ENCODE measurements around the gene GNAS-AS1.
A peak's percentile ranks its signal among the peaks of the same experiment; 100 is the strongest.

The GNAS-AS1 gene

DNA sequence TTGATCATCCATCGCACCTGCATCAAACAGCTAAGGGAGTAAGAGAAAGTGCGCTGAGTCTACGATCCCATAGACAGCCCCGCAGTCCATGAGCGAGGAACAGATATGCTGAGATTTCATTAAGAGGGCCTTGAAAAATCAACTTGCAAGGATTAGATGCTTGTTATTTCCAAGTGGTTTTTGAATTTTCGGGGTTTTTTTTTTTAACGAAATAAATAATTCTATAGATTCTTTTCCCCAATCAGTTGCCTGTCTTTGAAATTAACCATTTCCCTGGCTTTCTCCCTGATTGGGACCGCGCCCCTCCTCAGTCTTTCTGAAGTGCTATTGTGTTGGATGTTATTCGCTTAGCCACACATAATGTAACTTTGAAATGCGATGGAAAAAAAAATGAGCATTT, 48.6 kb downstream of the GNAS-AS1 start:
- DNase-seq, result no peak

DNA sequence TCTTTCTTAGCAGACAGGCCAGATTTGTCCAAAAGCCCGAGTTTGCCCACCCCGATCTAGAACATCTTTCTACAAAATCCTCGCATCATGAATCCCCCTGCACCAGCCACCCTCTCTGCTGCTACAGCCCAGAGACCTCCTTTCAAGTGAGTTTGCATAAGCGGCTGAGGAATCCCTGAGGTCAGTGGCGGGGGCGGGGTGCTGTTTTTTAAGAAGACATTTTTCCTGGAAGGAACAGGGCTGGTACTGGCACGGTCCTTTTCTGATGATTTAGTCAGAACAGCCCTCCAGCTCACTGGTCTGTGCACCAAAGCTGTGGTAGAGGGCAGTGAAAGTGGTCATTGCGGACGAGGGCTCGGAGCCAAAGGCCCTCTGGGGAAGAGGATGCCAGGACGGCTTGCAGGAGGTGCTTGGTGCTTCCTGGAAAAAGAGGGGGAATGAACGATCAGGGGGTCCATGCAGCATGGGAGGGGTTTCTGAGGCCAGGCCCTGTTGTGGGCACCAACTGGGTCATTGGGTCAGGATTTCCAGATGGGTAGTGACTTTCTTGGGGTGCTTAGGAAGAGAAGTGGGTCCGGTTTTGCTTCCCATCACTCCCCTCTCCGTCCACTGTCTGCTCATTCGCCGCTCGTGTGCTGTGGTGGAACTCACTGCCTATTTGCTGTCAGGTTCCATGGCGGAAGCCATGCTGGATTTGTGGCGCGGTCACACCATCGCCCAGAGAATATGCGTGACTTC, 50.4 kb downstream of the GNAS-AS1 start:
- no peak for DNase-seq

DNA sequence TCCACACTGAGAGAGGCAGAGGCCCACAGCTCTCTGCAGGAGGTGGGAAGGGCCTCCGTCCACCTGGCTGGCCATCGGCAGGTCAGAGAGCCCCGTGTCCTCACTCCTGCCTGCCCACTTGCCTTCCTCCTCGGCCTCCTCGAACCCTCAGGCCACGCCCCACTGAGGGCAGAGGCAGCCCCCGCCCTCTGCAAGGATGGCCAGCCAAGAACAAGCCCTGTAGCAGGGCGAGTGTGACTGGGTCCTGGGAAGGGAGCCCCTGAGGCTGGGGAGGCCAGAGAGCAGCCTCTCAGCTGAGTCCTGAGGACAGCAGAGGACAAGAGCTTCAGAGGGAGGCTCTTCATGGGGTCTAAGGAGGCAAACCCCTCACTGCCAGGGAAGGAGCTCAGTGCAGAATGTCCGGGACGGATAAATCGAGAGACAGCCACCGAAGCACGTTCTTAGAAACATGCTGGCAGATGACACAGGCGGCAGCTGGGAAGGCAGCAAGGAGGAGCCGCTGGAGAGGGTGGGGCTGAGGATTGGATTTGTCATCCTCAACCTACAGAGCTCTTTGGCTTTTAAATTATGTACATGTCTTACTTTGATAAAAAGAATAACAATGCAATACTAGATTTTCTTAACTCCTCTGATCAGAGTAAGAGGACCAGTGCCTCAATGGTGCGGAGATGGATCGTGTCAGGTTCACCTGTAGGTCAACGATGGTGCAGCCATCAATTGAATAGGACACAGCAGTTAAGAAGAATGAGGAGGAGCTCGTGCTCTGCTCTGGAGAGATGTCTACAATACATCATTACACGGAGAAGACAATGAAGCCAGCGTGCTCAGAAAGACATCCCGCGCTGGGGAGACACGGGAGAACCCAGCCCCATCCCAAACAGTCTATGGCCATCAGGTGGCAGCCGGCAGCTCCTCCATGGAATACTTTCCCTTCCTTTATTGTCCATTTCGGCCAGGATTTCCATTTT, 53.0 kb downstream of the GNAS-AS1 start:
- no peak for DNase-seq

DNA sequence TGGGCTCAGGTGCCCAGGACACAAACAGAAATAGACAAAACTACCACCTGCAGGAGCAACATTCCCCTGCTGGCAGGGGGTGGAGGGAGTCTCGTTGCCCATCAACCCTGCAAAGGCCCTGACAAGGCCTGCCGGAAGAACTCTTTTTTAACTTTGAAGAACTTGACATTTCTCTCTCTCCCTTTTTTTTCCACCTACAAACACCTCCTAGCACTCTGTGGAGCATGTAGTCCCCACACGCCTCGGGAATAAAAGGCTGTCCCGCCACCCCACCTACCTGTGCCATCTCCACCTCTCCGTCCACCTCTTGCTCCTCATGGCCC, 54.8 kb downstream of the GNAS-AS1 start:
- no peak for DNase-seq

- no peak for DNase-seq
Observed at GRCh38 chr20:58795181-58795922, 55.4 kb downstream of the GNAS-AS1 start.

DNA sequence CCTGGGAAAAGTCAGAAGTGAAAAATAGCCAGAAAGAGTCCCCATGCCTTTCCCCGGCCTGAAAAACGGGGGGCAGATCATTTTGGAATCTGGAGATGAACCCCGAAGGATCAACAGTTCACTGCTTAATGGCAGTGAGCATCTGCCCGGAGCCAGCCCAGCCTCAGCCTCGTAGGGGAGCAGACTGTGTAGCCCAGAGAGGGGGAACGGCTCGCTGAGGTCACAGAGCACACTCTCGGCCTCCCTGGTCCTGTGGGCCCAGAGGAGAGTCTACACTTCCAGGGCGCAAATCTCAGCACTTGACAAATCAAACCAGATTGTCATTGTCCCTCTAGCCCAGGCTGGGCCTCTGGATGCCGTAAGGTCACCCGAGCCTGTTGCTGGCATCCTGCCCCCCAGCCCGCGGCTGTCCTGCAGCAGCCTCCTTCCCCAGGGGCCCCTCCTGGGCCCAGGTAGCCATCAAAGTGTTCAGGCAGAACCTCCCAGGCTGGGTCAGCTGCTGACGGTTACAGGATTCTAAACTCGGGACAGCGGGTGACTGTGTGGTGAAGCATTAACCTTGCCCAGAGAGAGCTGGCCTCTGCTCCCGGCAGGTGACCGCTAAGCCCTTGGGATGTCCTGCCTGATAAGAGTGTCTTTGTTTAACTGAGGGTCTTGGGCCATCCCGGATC, 56.1 kb downstream of the GNAS-AS1 start:
- DNase-seq, result no peak

GRCh38 chr20:58793512-58794420, 56.9 kb downstream of the GNAS-AS1 start:
- DNase-seq, result no peak

- DNase-seq, result no peak
Observed at GRCh38 chr20:58792426-58792825, 58.3 kb downstream of the GNAS-AS1 start.

- DNase-seq, result no peak
Observed at GRCh38 chr20:58791286-58791685, 59.4 kb downstream of the GNAS-AS1 start.

- DNase-seq, result peak; percentile 34
Observed at GRCh38 chr20:58790454-58790853, 60.2 kb downstream of the GNAS-AS1 start.

DNA sequence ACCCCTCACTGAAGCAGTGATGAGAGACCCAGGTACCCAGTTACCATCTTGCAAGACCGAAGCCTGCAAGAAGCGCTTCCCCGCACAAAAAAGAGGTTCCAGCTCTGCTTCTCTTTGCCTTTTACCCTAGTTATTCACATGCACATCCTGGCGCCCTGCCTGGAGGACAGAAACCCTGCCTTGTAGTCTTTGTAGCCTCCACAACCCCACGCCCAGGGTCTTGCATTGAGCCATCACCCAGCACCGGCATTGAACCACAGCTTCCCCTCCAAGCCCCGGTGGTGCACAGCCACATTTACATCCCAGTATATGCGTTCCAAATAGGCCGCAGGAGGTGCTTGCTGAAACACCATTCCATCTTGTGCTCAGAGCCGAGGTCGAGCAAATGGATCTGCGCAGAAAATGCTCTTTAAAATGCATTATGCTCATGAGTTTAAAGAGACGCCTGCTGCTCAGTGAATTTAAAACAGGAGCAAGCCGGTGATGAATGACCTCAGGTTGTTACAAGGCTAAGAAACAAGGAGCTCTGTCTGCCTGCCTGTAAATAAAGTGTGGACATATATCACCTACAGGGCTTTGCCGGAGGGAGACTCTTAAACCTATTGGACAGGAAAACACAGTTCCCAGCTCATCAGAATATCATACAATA, 61.7 kb downstream of the GNAS-AS1 start:
- DNase-seq, result no peak

GRCh38 chr20:58787211-58788005, 63.3 kb downstream of the GNAS-AS1 start:
- DNase-seq, result no peak

GRCh38 chr20:58784321-58785074, 66.2 kb downstream of the GNAS-AS1 start:
- DNase-seq, result no peak

- no peak for DNase-seq
Observed at GRCh38 chr20:58783511-58784011, 67.1 kb downstream of the GNAS-AS1 start.

- no peak for DNase-seq
Observed at GRCh38 chr20:58781138-58781537, 69.6 kb downstream of the GNAS-AS1 start.

DNA sequence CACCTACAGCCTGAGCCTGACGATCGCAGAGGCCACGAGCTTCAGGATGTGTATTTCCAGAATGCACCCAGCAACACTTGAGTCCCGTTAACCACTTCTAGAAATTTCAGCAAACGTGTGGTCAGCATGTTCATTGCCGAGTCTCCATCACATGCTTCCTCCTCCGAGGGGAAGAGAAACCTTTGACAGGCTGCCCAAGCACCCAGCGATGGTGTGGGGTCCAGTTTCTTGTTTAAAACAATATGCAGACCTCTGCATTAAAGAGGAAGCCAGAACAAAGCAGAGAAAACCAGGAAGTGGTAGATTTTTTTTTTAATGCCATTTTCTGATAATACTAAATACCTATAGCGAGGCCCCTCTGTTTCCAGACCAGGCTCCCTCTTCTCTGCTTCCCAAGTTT, 71.9 kb downstream of the GNAS-AS1 start:
- no peak for DNase-seq

DNA sequence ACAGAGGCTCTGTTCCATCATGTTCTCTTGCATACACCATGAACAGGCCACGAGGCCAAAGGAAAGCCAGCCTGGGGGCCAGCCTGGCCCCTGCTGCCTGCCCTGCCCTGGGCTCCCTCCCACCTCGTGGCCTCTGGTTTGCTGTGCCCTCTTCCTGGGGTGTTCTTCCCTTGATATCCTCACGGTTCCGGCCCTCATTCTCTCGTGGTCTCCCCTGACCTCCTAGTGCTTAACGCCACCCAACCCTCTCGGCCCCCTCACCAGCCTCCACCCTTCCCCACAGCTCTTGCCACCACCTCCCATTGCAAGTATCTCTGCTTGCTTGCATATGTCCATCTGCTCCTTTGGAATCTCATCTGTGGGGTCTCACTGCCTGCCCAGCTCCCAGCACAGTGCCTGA, 73.0 kb downstream of the GNAS-AS1 start:
- no peak for DNase-seq

DNA sequence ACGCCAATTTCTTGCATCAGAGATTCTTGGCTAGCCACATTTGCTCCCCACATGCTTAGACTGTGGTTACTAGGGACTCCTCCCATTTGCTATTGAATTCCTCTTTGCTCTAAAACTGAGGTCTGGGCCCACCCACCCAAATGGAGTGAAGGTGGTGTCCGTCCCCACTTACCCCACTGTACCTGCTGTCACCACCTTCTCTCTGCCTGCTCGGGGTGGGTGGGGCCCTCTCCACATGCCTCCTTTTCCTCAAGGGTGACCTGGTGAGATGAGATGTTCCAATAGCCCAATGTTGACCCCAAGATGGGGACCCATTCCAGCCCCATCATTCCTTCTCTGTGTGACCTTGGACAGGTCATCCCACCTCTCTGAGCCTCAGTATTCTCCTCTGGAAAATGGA, 74.6 kb downstream of the GNAS-AS1 start:
- DNase-seq, result no peak

- no peak for DNase-seq
Observed at GRCh38 chr20:58775371-58775770, 75.3 kb downstream of the GNAS-AS1 start.
